GM12891 (cell line): ENCODE data around the gene PHOSPHO1.

ENCODE experiments used
- DNase-seq: peaks from one replicate; pipeline ENCODE4 v3.0.0; 2011; ENCODE audit warnings: low spot score; ENCODE audit not compliant: insufficient read length
- FAIRE-seq: peaks from 2 replicates; lab custom pipeline; 2011; peaks lifted over from hg19 to GRCh38; lab: Jason Lieb, UNC
- PAX5 ChIP-seq: IDR thresholded peaks from 2 replicates; pipeline ENCODE4 v1.6.1; 2011; ENCODE audit warnings: low read length, moderate library complexity, mild to moderate bottlenecking; ENCODE audit not compliant: insufficient read depth, severe bottlenecking
- POLR2A ChIP-seq: IDR thresholded peaks from 2 replicates; pipeline ENCODE4 v1.6.1; 2011; ENCODE audit warnings: low read depth, low read length, control low read depth
- POLR2AphosphoS5 ChIP-seq: IDR thresholded peaks from 2 replicates; pipeline ENCODE4 v1.6.1; 2011; ENCODE audit warnings: low read depth, low read length, control low read depth
- POU2F2 ChIP-seq: IDR thresholded peaks from 2 replicates; pipeline ENCODE4 v1.6.1; 2011; ENCODE audit warnings: low read depth, mild to moderate bottlenecking, control low read depth, low read length, moderate library complexity
- SPI1 ChIP-seq: IDR thresholded peaks from 2 replicates; pipeline ENCODE4 v1.6.1; 2011; ENCODE audit warnings: low read depth, low read length, control low read depth
- TAF1 ChIP-seq: IDR thresholded peaks from 2 replicates; pipeline ENCODE4 v1.6.1; 2011; ENCODE audit warnings: low read depth, low read length, control low read depth

PHOSPHO1 gene

DNA sequence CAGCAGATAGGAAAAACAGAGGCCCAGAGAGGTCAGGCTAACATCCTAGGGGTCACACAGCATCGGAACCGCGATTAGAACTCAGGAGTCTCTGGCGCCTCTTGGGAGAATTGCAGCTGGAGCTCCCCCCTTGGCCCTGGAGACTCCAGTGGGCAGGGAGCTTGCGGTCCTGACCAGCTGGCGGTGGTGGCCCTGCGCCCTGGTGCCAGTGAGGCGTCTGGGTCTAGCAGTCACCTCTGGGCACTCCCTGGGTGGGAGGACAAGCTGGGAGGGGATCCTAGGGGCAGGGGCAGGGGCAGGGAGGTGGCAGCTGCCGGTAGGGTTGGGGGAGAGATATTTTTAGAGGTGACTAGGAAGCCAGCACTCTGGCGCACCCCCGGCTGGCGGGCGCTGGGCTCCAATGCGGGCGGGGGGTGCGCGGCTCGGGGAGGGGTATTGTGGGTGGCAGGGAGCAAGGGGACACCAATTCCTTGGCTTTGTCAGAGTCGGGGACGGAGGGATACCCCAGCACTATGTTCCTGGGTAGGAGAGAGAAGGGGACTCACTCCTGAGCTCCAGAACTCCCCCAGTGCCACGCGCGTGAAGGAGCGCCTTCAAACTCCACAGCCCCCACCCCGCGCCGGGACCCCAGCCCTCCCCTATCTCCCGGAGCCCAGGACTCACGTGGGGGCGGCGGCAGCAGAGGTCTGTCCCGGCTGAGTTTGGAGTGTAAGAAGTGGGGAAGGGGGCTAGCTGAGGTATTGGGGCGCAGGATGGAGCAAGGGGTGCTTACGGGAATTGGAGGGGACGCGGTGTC is 584 bp downstream of the PHOSPHO1 start:
- TF ChIP-seq POLR2A: peak; percentile 16; the same call in 1 of the 2 replicates
- TF ChIP-seq PAX5: no peak
- FAIRE-seq: no peak
- no peak for DNase-seq

- no peak for DNase-seq
- FAIRE-seq: no peak
- TF ChIP-seq POLR2AphosphoS5 (no peak), TAF1 (no peak), SPI1 (no peak), POLR2A (no peak), PAX5 (no peak)
Observed at GRCh38 chr17:49229076-49229804, 1.3 kb downstream of the PHOSPHO1 start.

GRCh38 chr17:49227436-49228261 is 2.9 kb downstream of the PHOSPHO1 start:
- DNase-seq (peak; percentile 54), FAIRE-seq (peak; percentile 88)
- TF ChIP-seq SPI1 (no peak), POLR2A (peak; percentile 59; the same call in 1 of the 2 replicates)

DNA sequence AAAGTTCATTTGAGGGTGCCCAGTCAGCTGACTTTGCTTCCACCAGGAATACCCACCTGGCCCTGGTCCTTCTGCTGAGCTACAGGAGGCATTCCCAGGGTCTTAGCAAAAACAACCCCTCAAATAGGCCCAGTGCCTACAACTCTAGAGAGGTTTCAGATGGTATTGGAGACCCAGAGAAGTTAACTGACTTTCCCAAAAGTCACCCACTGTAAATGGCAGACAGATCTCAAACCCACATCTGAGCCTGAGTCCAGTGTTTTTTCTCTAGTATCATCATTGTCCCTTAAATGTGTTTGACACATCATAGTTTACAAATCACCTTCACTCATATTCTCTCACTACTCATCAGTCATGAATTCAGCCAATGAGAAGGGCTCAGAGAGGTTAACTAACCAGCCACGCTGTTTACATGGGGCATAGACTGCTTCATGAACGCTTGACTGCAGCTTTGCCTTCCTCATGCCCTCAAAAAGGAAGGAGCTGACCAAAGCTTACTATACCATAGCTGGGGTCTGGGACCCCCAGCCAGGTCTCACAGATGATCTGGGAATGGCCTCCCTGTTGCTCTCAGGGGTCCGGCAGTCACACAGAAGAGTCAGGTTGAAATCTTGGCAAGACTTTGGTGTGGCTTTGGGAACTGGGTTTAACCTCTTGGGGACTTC is 3.7 kb downstream of the PHOSPHO1 start:
- DNase-seq (no peak), FAIRE-seq (peak; percentile 20)
- TF ChIP-seq POLR2AphosphoS5 (no peak), POU2F2 (no peak), POLR2A (no peak), PAX5 (no peak), TAF1 (no peak), SPI1 (no peak)

DNA sequence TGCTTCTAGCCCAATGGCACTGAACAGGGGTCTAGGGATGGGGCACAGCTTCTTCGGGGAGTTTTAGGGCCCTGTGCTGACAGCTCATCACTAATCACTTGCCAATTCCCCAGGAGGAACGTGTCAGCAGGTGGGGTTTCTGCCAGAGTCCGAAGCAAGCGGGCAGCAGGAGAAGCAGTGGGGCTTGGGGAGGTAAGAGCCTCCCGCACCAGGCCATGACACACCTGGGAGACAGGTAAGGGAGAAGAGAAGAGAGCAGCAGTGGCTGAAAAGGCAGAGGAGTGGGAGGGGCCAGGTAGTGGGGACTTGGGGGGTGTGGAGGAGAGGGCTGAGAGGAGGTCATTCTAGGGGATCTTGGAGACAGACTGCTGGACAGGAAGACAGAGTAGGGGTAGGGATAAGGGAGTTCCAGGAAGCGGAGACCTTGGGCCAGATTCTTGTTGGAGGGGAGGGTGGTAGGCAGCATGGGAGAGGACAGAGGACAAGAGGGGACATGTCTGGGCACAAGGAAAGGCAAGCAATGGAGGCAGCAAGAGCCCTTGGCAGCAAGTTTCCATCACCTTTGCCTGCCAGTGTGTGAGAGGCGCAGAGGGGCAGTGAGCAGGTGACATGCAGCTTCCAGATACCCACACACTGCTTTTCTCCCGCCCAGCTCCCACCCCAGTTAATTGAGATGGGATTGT is 4.9 kb downstream of the PHOSPHO1 start:
- peak; percentile 18; the same call in 1 of the 2 replicates for TF ChIP-seq POLR2A
- TF ChIP-seq PAX5: no peak
- no peak for TF ChIP-seq POU2F2
- no peak for TF ChIP-seq SPI1
- no peak for TF ChIP-seq POLR2AphosphoS5
- TF ChIP-seq TAF1: no peak
- FAIRE-seq: no peak
- DNase-seq: no peak

DNA sequence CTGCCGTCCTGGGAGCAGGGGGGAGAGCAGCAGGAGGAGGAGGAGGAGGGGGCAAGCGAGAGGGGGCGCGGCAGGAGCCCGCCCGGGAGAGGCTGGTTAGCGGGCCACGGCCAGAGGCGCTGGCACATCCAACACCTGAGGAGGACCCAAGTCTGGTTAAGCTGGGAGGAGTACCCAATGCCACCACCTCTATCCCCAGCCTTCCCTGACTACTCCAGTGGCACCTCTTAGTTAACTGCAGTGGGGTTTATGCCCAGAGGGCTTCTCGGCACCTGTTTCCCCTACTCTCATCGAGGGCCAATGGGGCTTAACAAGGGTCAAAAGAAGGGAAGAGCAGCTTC is 5.6 kb downstream of the PHOSPHO1 start:
- no peak for FAIRE-seq
- TF ChIP-seq PAX5 (no peak), SPI1 (no peak), TAF1 (no peak), POLR2AphosphoS5 (no peak), POU2F2 (no peak), POLR2A (no peak)
- no peak for DNase-seq

DNA sequence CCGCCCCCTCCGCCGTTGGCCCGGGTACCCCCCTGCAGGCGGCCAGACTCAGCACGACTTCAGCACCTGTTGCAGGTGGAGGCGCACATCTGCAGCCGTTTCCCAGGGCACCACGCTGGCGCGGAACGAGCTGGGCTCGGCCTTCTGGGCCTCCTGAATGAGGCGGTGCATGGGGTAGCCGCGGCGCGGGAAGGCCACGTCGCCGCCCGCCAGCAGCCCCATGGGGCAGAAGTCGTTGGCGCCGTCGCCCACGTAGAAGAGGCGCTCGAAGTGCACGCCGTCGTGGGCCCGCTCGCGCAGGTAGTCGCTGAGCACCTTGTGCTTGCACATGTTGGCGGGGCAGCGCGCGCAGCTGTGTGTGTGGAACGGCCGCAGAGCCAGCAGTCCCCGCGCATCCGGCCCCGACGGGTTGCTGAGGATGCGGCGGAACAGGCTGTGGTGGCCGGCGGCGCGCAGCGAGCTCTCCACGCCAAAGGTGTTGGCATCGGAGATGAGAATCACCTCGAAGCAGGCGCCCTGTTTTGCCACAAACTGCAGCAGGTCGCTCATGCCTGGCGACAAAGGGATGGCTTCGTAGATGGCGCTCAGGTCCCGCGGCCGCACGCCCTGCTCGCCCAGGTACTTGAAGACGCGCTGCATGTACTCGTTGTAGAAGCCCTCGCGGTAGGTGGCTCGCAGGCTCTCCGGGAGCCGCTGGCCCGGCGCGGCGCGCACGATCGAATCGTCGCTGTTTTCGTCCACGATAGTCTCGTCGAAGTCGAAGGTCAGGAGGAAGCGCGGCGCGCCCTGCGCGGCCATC is 6.2 kb downstream of the PHOSPHO1 start:
- no peak for FAIRE-seq
- DNase-seq: no peak
- no peak for TF ChIP-seq TAF1
- TF ChIP-seq PAX5: no peak
- no peak; the same call in 1 of the 2 replicates for TF ChIP-seq POU2F2
- TF ChIP-seq POLR2AphosphoS5: no peak
- no peak for TF ChIP-seq SPI1
- no peak for TF ChIP-seq POLR2A

GRCh38 chr17:49223517-49224197 is 6.9 kb downstream of the PHOSPHO1 start:
- DNase-seq (peak; percentile 65), FAIRE-seq (peak; percentile 98)
- TF ChIP-seq POU2F2 (no peak), TAF1 (no peak), SPI1 (no peak), POLR2A (no peak)
